EH (cell line): ENCODE data around the gene IL3RA.

Experiments
- DNase-seq: peaks from one replicate; pipeline ENCODE4 v3.0.0-alpha.2; 2015; ENCODE audit warnings: low read depth

IL3RA gene

DNA sequence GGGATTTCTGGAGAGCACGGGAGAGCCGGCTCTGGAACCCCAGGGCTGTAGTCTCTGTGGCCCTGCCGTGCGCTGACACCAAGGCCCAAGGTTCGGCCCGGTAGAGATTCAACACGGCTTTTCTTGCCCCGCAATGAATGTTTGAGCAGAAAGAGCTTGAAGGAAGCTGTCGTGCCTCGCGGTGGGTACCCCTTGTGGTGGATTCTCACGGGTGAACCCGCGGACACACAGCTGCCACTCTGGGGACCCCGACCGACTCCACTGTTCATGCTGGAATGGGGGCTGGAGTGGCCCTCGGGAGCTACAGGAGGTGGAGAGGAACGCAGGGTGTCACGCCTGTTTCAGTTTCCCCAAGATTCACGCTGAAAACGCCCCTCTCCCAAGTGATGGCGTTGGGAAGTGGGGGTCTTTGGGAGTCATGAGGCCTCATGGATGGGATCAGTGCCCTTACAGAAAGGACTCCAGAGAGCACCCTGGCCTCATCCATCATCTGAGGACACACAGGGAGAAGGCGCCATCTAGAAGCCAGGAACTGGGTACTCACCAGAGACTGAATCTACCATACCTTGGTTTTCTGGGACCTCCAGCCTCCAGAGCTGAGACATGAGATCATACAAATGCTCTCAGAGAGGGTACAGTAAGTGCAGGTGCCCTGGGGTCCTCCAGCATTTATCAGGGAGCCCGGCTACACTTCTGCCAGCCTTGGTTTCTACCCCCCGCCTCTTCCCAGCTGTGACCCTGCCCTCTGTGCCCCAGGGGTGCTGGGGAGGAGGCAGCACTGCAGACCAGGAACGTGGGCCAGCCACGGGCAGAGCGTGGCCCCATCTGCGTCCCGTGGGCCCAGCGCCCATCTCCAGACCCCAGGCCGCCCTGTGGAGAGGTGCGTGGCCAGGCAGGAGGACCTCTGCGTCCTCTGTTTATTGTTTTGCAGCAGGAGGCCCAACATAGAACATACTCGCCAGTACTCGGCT, 49.0 kb downstream of the IL3RA start:
- no peak for DNase-seq

DNA sequence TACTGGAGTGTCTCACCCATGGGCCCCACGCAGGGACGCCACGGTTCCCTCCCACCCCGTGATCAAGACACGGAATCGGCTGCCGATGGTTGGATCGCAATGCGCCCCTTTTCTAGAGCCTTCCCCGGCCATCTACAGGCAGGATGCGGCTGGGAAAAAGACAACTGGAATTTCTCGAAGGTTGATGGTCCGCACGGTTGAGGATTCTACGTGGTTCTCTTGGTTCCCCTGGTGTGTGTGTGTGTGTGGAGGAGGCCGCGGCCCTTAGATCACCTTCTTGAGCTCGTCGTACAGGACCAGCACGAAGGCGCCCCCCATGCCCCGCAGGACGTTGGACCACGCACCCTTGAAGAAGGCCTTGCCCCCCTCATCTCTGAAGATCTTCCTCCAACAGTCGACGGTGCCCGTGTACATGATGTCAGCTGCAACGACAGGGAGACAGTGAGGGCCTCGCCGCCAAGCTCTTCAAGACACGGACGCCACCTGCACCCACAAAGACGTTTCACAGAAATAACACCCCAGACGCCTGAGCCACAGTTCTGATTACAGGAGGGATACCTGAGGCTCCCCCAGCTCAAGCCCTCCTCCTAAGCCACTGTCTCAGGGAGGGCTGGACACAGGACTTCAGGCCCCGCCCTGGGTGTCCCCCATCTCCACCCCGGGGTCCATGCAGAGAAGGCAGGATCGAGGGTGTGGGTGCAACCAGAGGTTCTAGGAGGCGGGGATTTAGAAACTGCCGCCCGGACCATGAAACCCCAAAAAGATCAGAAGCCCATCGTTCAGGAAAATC, 49.9 kb downstream of the IL3RA start:
- no peak for DNase-seq

DNA sequence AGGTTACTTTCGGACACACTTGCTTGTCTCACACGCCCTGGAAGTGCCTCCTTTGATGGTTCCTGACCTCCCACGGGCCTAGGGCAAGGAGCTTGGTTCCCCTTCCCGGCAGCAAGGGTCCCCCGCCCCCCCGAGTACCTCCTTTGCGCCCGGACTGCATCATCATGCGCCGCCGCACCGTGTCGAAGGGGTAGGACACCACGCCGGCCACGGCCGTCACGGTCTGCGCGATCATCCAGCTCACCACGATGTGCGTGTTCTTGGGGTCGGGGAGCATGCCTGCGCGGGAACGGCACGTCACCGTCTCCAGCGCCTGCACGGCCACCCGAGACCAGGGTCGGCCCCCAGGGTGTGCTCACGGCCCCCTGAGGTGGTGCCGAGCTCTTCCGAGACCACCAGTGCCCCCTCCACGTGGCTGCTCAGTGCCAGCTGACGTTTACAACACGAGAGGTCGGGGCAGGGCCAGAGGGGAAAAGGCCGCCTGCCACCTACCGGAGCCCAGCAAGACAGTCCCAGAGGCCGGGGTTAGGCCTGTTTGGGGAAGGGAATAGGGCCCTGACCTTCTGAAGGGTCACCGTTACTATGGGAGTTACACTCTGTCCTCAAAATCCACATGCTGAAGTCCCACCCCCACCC, 50.7 kb downstream of the IL3RA start:
- DNase-seq, result no peak

DNA sequence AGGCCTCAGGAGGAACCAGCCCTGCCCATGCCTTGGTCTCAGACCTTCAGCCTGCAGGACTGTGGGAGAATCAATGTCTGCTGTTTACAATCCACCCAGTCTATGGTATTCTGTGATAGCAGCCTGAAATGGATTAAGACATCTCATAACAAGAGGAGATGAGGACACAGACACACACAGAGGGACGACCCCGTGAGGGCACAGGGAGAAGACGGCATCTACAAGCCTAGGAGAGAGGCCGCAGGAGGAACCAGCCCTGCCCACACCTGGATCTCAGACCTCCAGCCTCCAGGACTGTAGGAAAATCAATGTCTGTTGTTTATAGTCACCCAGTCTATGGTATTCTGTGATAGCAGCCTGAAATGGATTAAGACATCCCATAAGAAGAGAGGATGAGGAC, 52.1 kb downstream of the IL3RA start:
- no peak for DNase-seq

DNA sequence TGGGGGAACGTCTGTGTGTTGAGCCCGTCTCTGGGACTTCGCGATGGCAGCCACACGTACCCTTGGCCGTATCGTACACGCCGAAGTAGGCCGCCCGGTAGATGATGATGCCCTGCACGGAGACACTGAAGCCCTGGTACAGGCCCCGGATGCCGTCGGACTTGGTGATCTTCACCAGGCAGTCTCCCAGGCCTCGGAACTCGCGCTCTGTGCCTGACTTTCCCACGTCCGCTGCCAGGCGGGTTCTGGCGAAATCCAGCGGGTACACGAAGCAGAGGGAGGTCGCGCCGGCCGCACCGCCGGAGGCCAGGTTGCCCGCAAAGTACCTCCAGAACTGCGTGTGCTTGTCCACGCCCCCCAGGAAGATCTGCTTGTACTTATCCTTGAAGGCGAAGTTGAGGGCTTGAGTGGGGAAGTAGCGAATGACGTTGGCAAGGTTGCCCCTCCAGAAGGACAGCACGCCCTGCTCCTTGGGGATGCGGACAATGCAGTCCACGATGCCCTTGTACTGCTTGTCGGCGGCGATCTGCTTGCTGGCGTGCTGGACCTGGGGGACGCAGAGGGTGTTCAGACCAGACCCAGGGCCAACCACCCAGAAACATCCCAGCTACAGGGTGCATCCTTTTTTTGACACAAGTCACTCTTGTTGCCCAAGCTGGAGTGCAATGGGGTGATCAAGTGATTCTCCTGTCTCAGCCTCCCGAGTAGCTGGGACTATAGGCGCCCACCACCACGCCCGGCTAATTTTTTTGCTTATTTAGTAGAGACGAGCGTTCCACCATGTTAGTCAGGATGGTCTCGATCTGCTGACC, 52.8 kb downstream of the IL3RA start:
- no peak for DNase-seq

DNA sequence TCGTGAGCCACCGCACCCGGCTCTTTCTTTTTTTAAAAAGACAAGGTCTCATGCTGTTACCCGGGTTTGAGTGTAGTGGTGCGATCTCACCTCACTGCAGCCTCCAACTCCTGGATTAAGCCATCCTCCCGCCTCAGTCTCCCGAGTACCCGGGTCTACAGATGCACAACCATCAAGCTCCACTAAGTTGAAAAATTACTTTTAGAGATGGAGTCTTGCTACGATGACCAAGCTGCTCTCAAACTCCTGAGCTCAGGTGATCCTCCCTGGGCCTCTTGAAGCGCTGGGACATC, 53.4 kb downstream of the IL3RA start:
- no peak for DNase-seq

DNA sequence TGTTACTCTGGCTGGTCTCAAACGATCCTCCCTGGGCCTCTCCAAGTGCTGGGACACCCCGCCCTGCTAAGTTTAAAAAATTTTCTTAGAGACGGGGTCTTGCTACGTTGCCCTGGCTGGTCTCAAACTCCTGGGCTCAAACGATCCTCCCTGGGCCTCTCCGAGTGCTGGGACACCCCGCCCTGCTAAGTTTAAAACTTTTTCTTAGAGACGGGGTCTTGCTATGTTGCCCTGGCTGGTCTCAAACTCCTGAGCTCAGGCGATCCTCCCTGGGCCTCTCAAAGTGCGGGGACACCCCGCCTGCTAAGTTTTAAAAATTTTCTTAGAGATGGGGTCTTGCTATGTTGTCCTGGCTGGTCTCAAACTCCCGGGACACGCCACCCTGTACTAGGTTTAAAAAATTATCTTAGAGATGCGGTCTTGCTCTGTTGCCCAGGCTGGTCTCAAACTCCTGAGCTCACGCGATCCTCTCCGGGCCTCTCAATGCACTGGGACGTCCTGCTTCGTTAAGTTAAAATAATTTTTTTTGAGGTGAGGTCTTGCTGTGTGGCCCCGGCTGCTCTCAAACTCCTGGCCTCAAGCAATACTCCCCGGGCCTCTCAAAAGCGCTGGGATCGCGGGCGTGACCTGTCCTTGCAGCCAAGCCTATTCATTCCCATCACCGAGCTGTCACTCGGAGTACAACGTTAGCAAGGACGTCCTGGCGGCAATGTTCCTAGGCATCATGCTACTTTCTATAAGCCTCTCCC, 54.2 kb downstream of the IL3RA start:
- no peak for DNase-seq

DNA sequence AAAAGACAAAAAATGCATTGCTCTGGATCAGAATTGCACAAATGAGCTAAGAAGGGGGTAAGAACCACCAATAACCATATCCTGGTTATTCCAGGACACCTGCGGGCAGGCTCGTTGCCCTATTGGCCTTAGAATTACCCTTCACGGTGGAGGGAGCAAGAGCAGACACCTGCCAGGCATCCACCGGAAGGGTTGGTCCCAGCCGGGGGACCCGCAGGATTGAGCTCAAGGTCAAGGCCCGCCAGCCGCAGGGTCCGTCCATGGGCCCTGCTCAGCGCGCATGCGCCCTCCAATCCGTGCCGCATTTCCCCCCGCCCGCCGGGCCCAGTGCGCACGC, 54.8 kb downstream of the IL3RA start:
- DNase-seq, result no peak

DNA sequence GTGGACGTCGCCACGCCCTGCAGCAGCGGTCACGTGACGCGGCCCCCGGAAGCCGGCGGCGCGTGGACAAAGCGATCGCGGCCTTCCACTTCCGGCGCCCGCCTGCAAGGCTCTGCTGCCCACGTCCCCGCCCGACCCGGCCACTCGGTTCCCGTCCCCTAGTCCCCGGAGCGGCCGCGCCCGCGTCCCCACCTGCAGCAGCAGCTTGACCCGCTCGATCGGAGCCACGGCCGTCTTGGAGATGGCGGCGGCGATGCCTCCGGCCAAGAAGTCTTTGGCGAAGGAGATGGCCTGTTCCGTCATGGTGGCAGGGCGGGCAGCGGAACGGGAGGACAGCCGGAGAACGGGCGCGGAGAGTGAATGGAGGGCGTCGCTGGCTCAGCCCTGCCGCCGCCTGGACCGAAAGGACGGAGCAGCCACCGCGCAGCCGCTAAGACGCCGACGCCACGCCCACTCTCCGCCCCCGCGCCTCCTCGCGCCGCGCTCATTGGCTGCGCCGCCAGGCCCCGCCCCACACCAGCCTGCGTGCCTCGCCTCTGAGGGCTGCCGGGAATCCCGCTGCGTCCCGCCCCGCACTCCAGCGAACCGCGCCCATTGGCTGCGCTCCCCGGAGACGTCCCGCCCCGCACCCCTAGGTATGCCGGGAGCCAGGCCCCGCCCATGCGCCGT, 55.3 kb downstream of the IL3RA start, which contains the start of gene SLC25A6:
Gene SLC25A6, minus strand, starts transcription at position 407 of the 669 bp plus-strand sequence. Its CDS starts 104 bp downstream, at position 303.
- peak; percentile 97 for DNase-seq

DNA sequence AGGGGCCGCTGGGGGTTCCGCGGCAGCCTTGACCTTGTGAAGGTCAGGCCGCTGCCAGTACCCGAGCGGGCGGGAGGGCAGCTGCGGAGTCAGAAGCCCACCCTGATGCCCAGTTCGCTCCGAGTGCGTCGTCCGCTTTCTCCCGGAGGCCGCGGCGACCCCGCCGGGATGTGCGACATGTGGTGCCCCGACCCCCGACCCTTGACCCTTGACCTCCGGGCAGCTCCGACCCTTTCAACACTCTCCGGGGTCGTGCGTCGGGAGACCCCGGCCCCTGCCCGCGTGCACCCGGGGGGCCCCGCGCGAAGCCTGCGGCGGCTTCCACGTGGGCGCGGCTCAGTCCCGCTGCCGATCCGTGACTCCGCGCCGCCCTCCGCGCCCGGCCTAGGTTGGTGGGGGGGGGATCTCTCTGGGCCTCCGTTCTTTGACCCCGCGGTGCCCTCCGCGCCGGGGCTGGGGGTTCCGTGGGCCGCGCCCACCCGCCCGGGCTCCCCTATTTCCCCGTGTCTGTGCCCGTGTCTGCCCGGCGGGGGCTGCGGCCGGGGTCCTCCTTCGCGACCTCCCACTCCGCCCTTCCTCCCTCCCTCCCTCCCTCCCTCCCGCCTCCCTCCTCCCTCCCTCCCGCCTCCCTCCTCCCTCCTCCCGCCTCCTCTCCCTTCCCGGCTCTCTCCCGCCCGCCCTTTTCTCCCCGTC, 55.9 kb downstream of the IL3RA start:
- DNase-seq, result peak; percentile 77

DNA sequence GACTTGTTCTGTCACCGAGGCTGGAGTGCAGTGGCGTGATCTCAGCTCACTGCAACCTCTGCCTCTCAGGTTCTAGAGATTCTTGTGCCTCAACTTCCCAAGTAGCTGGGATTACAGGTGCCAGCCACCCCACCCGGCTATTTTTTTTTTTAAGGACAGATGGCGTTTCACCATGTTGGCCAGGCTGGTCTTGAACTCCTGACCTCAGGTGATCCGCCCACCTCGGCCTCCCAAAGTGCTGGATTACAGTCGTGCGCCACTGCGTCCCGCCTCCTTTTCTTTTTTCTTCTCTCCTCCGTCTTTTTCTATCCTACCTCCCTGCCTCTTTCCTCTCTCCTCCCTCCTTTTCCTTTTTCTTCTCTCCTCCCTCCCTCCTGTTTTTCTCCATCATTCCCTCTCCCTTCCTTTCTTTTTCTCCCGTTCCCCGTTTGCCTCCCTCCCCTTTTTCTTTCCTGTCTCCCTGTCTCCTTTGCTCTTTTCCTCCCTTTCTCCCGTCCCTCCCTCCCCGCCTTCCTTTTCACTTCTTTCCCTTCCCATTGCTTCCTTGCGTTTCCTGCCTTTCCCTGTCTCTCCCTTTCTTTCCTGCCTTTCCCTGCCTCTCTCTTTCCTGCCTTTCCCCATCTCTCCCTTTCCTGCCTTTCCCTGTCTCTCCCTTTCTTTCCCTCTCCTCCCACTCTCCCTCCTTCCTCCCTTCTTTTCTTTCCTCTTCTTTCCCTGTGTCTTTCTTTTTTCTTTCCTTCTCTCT, 57.5 kb downstream of the IL3RA start:
- no peak for DNase-seq

DNA sequence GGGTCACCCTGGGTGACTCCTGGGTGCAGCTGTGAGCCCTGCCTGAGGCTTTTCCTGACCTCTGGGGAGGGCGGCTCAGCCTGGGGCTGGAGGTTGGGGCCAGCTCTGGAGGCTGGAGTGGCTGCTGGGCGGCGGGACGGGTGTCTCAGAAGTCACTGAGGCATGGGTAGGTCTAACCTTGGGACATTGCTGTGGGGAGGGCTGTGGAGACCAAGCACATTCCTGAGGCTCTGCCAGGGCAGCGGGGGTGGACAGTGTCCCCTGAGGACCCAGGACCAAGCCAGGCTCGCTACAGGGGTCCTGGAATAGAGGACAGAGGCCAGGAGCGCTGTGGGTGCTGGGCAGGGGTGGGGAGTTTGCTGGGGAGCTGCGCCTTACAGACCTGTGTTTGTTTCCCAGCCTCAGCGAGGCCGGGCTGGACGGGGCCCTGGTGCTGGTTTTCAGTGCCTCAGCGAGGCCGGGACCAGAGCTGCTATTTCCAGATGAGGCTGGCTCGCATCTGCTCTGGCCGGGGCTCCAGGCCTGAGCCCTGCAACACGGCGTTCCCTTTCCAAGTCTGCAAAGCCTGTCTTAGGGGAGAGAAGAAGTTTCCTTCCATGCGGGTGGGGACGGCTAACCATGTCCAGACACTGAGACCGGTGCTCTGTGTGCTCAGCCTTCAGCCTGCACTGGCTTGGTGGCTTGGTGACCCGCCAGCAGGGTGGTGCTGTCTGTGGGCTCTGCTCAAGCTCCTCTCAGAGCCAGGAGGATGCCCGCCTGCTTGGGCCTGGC, 58.3 kb downstream of the IL3RA start:
- DNase-seq, result no peak

DNA sequence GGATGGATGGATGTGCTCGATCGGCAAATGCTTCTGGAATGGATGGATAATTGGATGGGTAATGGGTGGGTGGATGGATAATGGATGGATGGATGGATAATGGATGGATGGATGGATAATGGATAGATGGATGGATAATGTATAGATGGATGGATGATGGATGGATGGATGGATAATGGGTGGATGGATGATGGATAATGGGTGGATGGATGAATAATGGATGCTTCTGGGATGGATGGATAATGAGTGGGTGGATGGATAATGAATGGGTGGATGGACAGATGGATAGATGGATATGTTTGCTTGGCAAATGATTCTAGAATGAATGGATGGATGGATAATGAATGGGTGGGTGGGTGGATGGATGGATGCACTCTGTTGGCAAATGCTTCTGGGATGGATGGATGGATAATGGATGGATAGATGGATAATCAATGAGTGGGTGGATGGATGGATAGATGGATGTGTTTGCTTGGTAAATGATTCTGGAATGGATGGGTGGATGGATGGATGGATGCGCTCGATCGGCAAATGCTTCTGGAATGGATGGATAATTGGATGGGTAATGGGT, 59.1 kb downstream of the IL3RA start:
- no peak for DNase-seq

DNA sequence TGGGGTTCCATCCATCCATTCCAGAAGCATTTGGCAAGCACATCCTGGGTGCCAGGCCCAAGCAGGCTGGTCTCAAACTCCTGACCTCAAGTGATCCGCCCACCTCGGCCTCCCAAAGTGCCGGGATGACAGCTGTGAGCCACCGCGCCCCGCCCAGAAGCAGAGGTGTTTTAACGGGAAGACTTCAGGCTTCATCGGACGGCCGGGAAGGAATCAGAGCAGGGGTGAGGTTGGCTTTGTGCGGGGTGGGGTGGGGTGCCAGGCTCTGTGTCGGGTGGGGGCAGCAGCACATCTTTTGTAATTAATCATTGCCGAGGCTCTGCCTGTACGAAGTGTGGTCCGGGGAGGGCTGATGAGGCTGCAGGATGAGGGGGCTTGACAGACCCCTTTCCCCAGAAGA, 60.4 kb downstream of the IL3RA start:
- no peak for DNase-seq

DNA sequence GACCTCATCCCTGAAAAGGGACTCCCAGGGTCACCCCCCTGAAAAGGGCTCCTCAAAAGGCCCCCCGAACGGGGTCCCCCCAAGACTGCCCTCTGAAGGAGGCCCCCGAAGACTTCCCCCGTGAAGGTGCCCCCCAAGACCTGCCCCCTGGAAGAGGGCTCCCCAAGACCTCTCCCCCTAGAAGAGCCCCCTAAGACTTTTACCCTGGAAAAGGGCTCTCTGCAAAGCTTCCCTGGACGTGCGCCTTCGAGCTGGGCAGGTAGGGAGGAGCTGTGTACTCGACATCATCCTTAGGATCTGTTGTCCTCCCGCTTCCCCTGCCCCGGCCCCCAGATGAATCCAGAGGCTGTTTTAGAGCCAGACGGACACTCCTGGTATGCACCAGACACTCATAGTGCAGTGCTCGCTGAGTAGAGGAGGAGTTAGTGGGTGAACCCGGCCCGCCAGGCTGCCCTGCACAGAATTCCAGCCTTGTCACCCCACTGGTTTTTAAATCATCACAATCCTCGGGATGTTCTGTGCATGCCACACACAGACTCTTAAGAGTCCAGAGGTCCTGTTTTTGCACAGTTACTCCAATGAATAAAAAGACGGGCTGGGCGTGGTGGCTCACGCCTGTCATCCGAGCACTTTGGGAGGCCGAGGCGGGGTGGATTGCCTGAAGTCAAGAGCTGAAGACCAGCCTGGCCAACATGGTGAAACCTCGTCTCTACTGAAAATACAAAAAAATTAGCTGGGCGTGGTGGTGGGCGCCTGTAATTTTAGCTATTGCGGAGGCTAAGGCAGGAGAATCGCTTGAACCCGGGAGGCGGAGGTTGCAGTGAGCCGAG, 61.1 kb downstream of the IL3RA start:
- DNase-seq, result no peak

DNA sequence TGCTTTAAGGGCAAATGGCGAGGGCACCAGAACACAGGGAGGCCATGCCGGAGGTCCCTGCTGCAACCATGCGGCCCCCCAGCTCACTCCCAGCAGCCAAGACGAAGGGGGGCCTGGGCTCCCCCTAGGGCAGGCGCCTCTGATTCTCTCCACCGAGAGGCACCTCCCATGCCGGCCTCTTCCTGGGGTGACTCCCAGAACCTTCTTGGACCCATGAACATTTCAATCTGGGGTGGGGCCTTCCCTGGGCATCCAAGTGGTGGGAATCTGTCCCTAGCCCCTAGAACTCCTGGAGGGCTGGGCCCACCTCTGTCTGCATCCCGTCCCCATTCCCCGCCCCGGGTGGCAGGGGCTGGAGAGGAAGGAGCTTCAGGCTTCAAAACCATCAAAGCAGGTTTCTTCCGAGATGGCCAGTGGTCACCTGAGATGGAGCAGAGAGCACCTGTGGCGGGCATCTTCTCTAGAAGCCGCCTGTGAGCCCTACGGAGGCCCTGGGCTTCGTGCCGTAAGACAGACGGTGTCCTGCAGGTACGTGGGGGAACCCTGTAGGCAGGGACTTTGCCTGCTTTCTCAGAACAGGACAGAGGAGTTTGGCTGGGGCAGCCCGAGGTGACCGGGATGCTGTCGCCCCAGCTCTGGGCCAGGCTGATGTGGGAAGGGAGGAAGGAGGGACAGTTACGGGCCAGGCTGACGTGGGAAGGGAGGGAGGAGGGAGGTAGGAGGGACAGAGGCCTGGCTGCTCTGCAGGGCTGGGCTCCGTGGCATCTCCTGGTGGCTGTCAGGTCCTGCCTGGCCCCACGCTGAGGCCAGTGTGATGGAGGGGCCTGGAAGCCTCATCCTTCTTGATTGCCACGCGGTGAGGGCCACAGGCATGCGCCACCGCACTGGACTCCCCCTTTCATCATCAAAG, 62.1 kb downstream of the IL3RA start:
- DNase-seq, result no peak
